Nephron progenitor cell (in vitro differentiated cells): ENCODE results near the gene PEX11B.

Experiments
- DNase-seq: peaks from one replicate; pipeline ENCODE4 v3.0.0; 2021
- H3K27ac Mint-ChIP-seq: 2 replicates; pipeline ENCODE4 v1.8.0; 2021; ENCODE audit warnings: mild to moderate bottlenecking, moderate library complexity, mixed read lengths
- H3K27me3 Mint-ChIP-seq: 2 replicates; pipeline ENCODE4 v1.8.0; 2021; ENCODE audit warnings: mild to moderate bottlenecking, low read depth, mixed read lengths; ENCODE audit not compliant: poor library complexity
- H3K36me3 Mint-ChIP-seq: 2 replicates; pipeline ENCODE4 v1.8.0; 2021; ENCODE audit warnings: low read depth, mixed read lengths
- H3K4me1 Mint-ChIP-seq: 2 replicates; pipeline ENCODE4 v1.8.0; 2021; ENCODE audit warnings: mixed read lengths
- H3K4me3 Mint-ChIP-seq: 2 replicates; pipeline ENCODE4 v1.8.0; 2021; ENCODE audit warnings: mild to moderate bottlenecking, moderate library complexity, mixed read lengths
- H3K9me3 Mint-ChIP-seq: 2 replicates; pipeline ENCODE4 v1.8.0; 2021; ENCODE audit warnings: mild to moderate bottlenecking, moderate library complexity, mixed read lengths
- CTCF ChIP-seq: fragments of 200-600 bp; sonication (generic); IDR thresholded peaks from 2 replicates; pipeline ENCODE4 v1.5.0; 2021; ENCODE audit warnings: antibody characterized with exemption

Gene PEX11B

GRCh38 chr1:145955436-145955835 is 36.9 kb upstream of the PEX11B start:
- Mint-ChIP-seq H3K27ac (no peak overlapping the region), H3K4me1 (peaks cover 53% of the 10 kb centered on the region), H3K4me3 (peak overlapping the region; percentile 91), H3K9me3 (no peaks in the 10 kb centered on the region), H3K27me3 (peaks cover 28% of the 10 kb centered on the region), H3K36me3 (peaks cover 12% of the 10 kb centered on the region)
- no peak for DNase-seq
- no peak for TF ChIP-seq CTCF

DNA sequence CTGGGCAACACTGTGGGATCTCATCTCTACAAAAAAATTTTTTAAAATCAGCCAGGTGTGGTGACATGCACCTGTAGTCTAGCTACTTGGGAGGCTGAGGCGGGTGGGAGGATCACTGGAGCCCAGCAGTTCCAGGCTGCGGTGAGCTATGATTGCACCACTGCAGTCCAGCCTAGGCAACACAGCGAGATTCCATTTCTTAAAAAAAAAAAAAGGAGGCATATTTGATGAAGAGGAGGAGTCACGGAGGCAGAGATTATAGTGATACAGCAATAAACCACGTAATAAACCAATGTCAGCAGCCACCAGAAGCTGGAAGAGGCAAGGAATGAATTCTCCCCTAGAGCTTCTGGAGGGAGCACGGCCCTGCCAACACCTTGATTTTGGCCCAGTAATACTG is 35.3 kb upstream of the PEX11B start:
- Mint-ChIP-seq H3K36me3 (peaks cover 23% of the 10 kb centered on the region), H3K4me1 (peaks cover 48% of the 10 kb centered on the region), H3K27me3 (peaks cover 15% of the 10 kb centered on the region), H3K27ac (no peak overlapping the region), H3K4me3 (no peak overlapping the region), H3K9me3 (no peaks in the 10 kb centered on the region)
- TF ChIP-seq CTCF = no peak
- DNase-seq = no peak

GRCh38 chr1:145952903-145953302 is 34.4 kb upstream of the PEX11B start:
- peaks cover 38% of the 10 kb centered on the region for H3K4me1 Mint-ChIP-seq
- H3K4me3 Mint-ChIP-seq = no peak overlapping the region
- peaks cover 8% of the 10 kb centered on the region for H3K27me3 Mint-ChIP-seq
- no peak for DNase-seq
- peaks cover 28% of the 10 kb centered on the region for H3K36me3 Mint-ChIP-seq
- no peaks in the 10 kb centered on the region for H3K9me3 Mint-ChIP-seq
- TF ChIP-seq CTCF = no peak
- H3K27ac Mint-ChIP-seq = no peak overlapping the region

GRCh38 chr1:145951526-145951925 is 33.0 kb upstream of the PEX11B start:
- Mint-ChIP-seq H3K27ac (peak overlapping the region; percentile 5), H3K36me3 (peaks cover 35% of the 10 kb centered on the region), H3K9me3 (no peaks in the 10 kb centered on the region), H3K27me3 (peaks cover 8% of the 10 kb centered on the region), H3K4me1 (peaks cover 29% of the 10 kb centered on the region), H3K4me3 (no peak overlapping the region)
- no peak for TF ChIP-seq CTCF
- no peak for DNase-seq

- DNase-seq = no peak
- TF ChIP-seq CTCF = no peak
- Mint-ChIP-seq H3K4me1 (peaks cover 7% of the 10 kb centered on the region), H3K4me3 (no peak overlapping the region), H3K27me3 (peaks cover 5% of the 10 kb centered on the region), H3K36me3 (peaks cover 38% of the 10 kb centered on the region), H3K27ac (peak overlapping the region; percentile 3), H3K9me3 (no peaks in the 10 kb centered on the region)
Observed at GRCh38 chr1:145949219-145949618, 30.7 kb upstream of the PEX11B start.

DNA sequence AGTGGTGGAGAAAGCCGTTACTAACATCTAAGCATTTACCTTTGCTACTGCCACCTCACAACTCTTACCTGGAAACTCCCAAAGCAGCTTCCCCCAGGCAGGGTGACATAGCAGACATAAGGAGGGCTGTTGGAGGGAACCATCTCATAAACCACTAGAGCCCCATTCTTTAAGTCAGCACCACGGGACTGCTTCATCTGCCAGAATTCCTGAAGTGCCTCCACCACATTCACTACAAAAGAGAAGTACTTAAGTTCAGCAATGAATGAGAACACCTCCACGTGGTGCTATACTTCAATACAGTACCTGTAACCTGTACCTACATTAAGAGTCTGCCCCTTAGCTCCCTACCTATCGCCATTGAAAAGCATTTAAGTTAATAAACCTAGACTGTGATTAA is 29.0 kb upstream of the PEX11B start:
- peaks cover 46% of the 10 kb centered on the region for H3K36me3 Mint-ChIP-seq
- TF ChIP-seq CTCF = no peak
- H3K9me3 Mint-ChIP-seq = no peaks in the 10 kb centered on the region
- no peak overlapping the region for H3K4me3 Mint-ChIP-seq
- DNase-seq = no peak
- H3K27ac Mint-ChIP-seq = no peak overlapping the region
- peaks cover 14% of the 10 kb centered on the region for H3K4me1 Mint-ChIP-seq
- no peaks in the 10 kb centered on the region for H3K27me3 Mint-ChIP-seq
